Measurements from ENCODE around the gene NLRP10. TPM values are rescaled to one million over a fixed set of nuclear protein-coding genes. Genes with fewer than 3 reads are reported as not detected.

The NLRP10 gene
- total and polyA plus RNA-seq, 7 donors: not detected

- H3K27ac ChIP-seq: no peak overlapping the region
- H3K4me1 ChIP-seq: no peaks in the 10 kb centered on the region
- no peaks in the 10 kb centered on the region for H3K9me3 ChIP-seq
- no peaks in the 10 kb centered on the region for H3K27me3 ChIP-seq
- no peak overlapping the region for H3K4me3 ChIP-seq
- no peaks in the 10 kb centered on the region for H3K36me3 ChIP-seq
- TF ChIP-seq POLR2AphosphoS5 (IDR thresholded peaks at IDR 0.05): no peak
- no peak for TF ChIP-seq EP300 (IDR thresholded peaks at IDR 0.05)
- no peak for TF ChIP-seq POLR2A (IDR thresholded peaks at IDR 0.05)
- TF ChIP-seq CTCF (IDR thresholded peaks at IDR 0.05): no peak
- intact Hi-C loops (cut with DNase I): no loop called here
- no peak for DNase-seq
Observed at GRCh38 chr11:7964873-7965272, 374 bp downstream of the NLRP10 start.

- Histone ChIP-seq H3K9me3 (no peaks in the 10 kb centered on the region), H3K4me1 (no peaks in the 10 kb centered on the region), H3K27ac (no peak overlapping the region), H3K27me3 (no peaks in the 10 kb centered on the region), H3K4me3 (no peak overlapping the region), H3K36me3 (no peaks in the 10 kb centered on the region)
- intact Hi-C loops (cut with DNase I): no loop called here
- DNase-seq: no peak
- TF ChIP-seq CTCF (IDR thresholded peaks at IDR 0.05) (no peak), POLR2A (IDR thresholded peaks at IDR 0.05) (no peak), EP300 (IDR thresholded peaks at IDR 0.05) (no peak), POLR2AphosphoS5 (IDR thresholded peaks at IDR 0.05) (no peak)
- 36 to 60% methylated on average over 3 of the region's 3 CpGs for WGBS, 2 donors
Observed at GRCh38 chr11:7964261-7964660, 986 bp downstream of the NLRP10 start.

GRCh38 chr11:7955191-7955590 is 10.1 kb downstream of the NLRP10 start:
- Histone ChIP-seq H3K27me3 (no peaks in the 10 kb centered on the region), H3K27ac (no peak overlapping the region), H3K9me3 (peaks cover 0 to 2% (median 0%) of the 10 kb centered on the region in 4 donors), H3K36me3 (no peaks in the 10 kb centered on the region), H3K4me3 (no peak overlapping the region), H3K4me1 (no peaks in the 10 kb centered on the region)
- no peak for TF ChIP-seq EP300 (IDR thresholded peaks at IDR 0.05)
- TF ChIP-seq POLR2A (IDR thresholded peaks at IDR 0.05): no peak
- TF ChIP-seq POLR2AphosphoS5 (IDR thresholded peaks at IDR 0.05): no peak
- intact Hi-C loops (cut with DNase I): no loop called here
- WGBS, 2 donors: 56 to 73% methylated on average over 1 of the region's 1 CpG
- no peak for DNase-seq

DNA sequence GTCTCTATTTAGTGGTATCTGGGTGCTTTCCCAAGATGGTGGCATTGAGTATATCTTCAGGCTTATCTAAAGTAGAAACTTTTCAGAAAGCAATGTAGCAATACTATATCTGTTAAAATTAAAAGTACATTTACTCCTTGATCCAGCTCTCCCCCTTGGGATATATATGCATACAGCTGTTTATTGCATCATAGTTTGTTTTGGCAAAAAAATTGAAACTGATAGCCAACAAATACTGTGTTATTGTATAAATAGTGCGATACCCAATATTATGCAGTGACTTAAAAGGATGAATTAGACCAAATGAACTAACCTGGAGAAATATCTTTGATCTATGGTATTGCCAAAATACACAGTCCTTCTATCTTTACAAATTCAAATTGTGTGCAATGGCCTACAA is 15.3 kb downstream of the NLRP10 start:
- intact Hi-C loops (cut with DNase I): no loop called here
- WGBS, 2 donors: 85 to 90% methylated on average over 1 of the region's 1 CpG
- no peak for DNase-seq
- no peaks in the 10 kb centered on the region for H3K36me3 ChIP-seq
- no peak overlapping the region for H3K27ac ChIP-seq
- H3K4me1 ChIP-seq: no peaks in the 10 kb centered on the region
- H3K9me3 ChIP-seq: no peaks in the 10 kb centered on the region
- no peak overlapping the region for H3K4me3 ChIP-seq
- TF ChIP-seq POLR2AphosphoS5 (IDR thresholded peaks at IDR 0.05) (no peak), POLR2A (IDR thresholded peaks at IDR 0.05) (no peak), EP300 (IDR thresholded peaks at IDR 0.05) (no peak), CTCF (IDR thresholded peaks at IDR 0.05) (no peak)
- H3K27me3 ChIP-seq: no peaks in the 10 kb centered on the region

GRCh38 chr11:7944123-7944522 is 21.1 kb downstream of the NLRP10 start:
- TF ChIP-seq EP300 (IDR thresholded peaks at IDR 0.05) (no peak), CTCF (IDR thresholded peaks at IDR 0.05) (no peak), POLR2A (IDR thresholded peaks at IDR 0.05) (no peak), POLR2AphosphoS5 (IDR thresholded peaks at IDR 0.05) (no peak)
- DNase-seq: no peak
- Histone ChIP-seq H3K36me3 (no peaks in the 10 kb centered on the region), H3K4me3 (no peak overlapping the region), H3K4me1 (no peaks in the 10 kb centered on the region), H3K9me3 (peaks cover 0 to 10% (median 0%) of the 10 kb centered on the region in 4 donors), H3K27me3 (no peaks in the 10 kb centered on the region), H3K27ac (no peak overlapping the region)
- intact Hi-C loops (cut with DNase I): no loop called here
- WGBS, 2 donors: 89 to 93% methylated on average over 2 of the region's 2 CpGs
